Panc1 (cell line): Measurements from ENCODE around the gene PTPRR. TPM values are rescaled to one million over a fixed set of nuclear protein-coding genes. Genes with fewer than 3 reads are reported as not detected.

Experiments used
- ATAC-seq: fragments of 200-7000 bp; cut with Tn5 transposase; 2 replicates; pipeline ENCODE4 v1.9.1; 2020; ENCODE audit warnings: mild to moderate bottlenecking, moderate library complexity
- BruUV-seq: library from RNA; stranded (reverse); fragments of 400-500 nt; replicated peaks from 2 replicates; lab custom pipeline; 2021; lab: Mats Ljungman, UMichigan
- CTCF ChIA-PET: fragments of 300-600 bp; sonication (Branson Sonifier 250); formaldehyde crosslinking; loops from one replicate; lab custom pipeline; 2022; ENCODE audit warnings: antibody characterized with exemption; lab: Charles Lee
- POLR2A ChIA-PET: fragments of 300-600 bp; sonication (Branson Sonifier 250); formaldehyde crosslinking; loops from one replicate; lab custom pipeline; 2022; ENCODE audit warnings: antibody characterized with exemption; lab: Charles Lee
- DNase-seq: peaks from one replicate; pipeline ENCODE4 v3.0.0-alpha.2; 2010; ENCODE audit warnings: low read depth, low spot score
- H3K27ac ChIP-seq: 2 replicates; pipeline ENCODE4 v1.5.1; 2011; ENCODE audit warnings: mild to moderate bottlenecking, low read length, inconsistent platforms
- H3K27me3 ChIP-seq: fragments of 200-500 bp; sonication (Bioruptor generic); 2 replicates; pipeline ENCODE4 v1.6.0; 2014; ENCODE audit warnings: low read length, inconsistent platforms; ENCODE audit not compliant: control insufficient read depth, insufficient read depth
- H3K36me3 ChIP-seq: fragments of 200-500 bp; sonication (Bioruptor generic); 2 replicates; pipeline ENCODE4 v1.5.1; 2014; ENCODE audit warnings: inconsistent platforms, mild to moderate bottlenecking, low read length, moderate library complexity; ENCODE audit not compliant: control insufficient read depth, insufficient read depth
- H3K4me1 ChIP-seq: 2 replicates; pipeline ENCODE4 v1.5.1; 2011; ENCODE audit warnings: inconsistent platforms, mild to moderate bottlenecking, low read length, moderate library complexity; ENCODE audit not compliant: control insufficient read depth, insufficient read depth
- H3K4me3 ChIP-seq, 2 experiments: 2 replicates each; pipeline ENCODE4 v1.5.1; 2011 to 2012; ENCODE audit warnings: low read depth in 2 of 2, low read length in 2 of 2, mild to moderate bottlenecking in 2 of 2, inconsistent platforms in 1 of 2, moderate library complexity in 1 of 2
- H3K9me3 ChIP-seq: fragments of 200-500 bp; sonication (Bioruptor generic); 2 replicates; pipeline ENCODE4 v1.5.1; 2014; ENCODE audit warnings: low read depth, mild to moderate bottlenecking, inconsistent platforms, low read length, moderate library complexity; ENCODE audit not compliant: control insufficient read depth, insufficient read depth
- CTCF ChIP-seq: fragments of 450-650 bp; IDR thresholded peaks from 2 replicates; pipeline ENCODE4 v1.5.1; 2017; ENCODE audit warnings: mild to moderate bottlenecking
- POLR2AphosphoS5 ChIP-seq: IDR thresholded peaks from 2 replicates; pipeline ENCODE4 v1.6.1; 2012; ENCODE audit warnings: mild to moderate bottlenecking, low read depth, low read length, moderate library complexity
- REST ChIP-seq, 2 experiments: IDR thresholded peaks; 2 replicates each; pipeline ENCODE4 v1.6.1; 2011 to 2012; ENCODE audit warnings: low read depth in 2 of 2, control low read depth in 1 of 2, low read length in 1 of 2, mild to moderate bottlenecking in 1 of 2, moderate library complexity in 1 of 2; ENCODE audit not compliant: insufficient read depth in 1 of 2
- SIN3A ChIP-seq: IDR thresholded peaks from 2 replicates; pipeline ENCODE4 v1.6.1; 2012; ENCODE audit warnings: low read depth, mild to moderate bottlenecking, low read length, moderate library complexity, borderline replicate concordance; ENCODE audit not compliant: insufficient read depth
- TCF7L2 ChIP-seq: IDR thresholded peaks from 2 replicates; pipeline ENCODE4 v1.6.1; 2011; ENCODE audit warnings: mild to moderate bottlenecking, low read depth, low read length, inconsistent platforms
- in situ Hi-C: cut with HindIII; loops from 2 replicates; pipeline ENCODE4 v1.10.0; 2016; ENCODE audit warnings: low sequenced_read_pairs, low pct_unique_long_range_greater_than_20kb
- intact Hi-C: fragments of 100-400 bp; cut with micrococcal nuclease; formaldehyde crosslinking; loops from one replicate; pipeline ENCODE4 v1.10.0; 2022; ENCODE audit not compliant: unreplicated experiment
- total RNA-seq: library from RNA; stranded (reverse); gene quantifications from one replicate; pipeline ENCODE4 v1.2.1, GENCODE V29; 2021; ENCODE audit not compliant: unreplicated experiment

Gene PTPRR
- total RNA-seq, 1 experiment from 2014 or later, result not detected

DNA sequence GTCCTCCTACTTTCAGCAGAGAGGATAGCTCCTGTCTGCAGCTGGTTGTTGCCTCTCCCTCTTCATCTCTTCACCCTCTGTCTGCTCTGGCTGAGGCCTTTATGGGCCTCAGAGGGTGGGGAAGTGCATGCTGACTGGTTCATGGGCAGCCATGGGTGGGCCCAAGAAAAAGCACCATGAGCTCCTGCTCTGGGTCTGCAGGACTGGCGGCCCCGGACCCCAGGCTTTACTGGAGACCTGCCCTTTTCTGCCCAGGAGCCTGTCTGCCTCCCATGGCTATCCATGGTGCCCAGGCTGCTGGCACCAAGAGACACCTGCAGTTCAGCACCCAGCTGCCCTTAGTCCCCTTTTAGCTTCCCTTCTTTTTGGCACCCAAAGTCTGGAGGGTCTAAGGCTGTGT is 137.1 kb downstream of the PTPRR start:
- intact Hi-C loops, result no loop called here
- Histone ChIP-seq H3K27ac (no peak overlapping the region), H3K27me3 (no peaks in the 10 kb centered on the region), H3K4me1 (no peaks in the 10 kb centered on the region), H3K9me3 (no peaks in the 10 kb centered on the region), H3K4me3 (no peak overlapping the region), H3K36me3 (no peaks in the 10 kb centered on the region)
- no TSS peak for BruUV-seq
- no peak for ATAC-seq
- POLR2A ChIA-PET, result no interaction called here
- in situ Hi-C loops, result no loop called here
- no peak for TF ChIP-seq REST (IDR thresholded peaks at IDR 0.05; ENCODE audit: insufficient read depth in 1 of 2, low read depth in 2 of 2, low read length in 1 of 2)
- TF ChIP-seq POLR2AphosphoS5, result no peak
- TF ChIP-seq TCF7L2, result no peak
- TF ChIP-seq SIN3A, result no peak
- TF ChIP-seq CTCF, result no peak
- CTCF ChIA-PET, result no interaction called here
- no peak for DNase-seq

- DNase-seq (no peak), ATAC-seq (no peak)
- TF ChIP-seq TCF7L2 (no peak), CTCF (no peak), SIN3A (no peak)
- H3K4me1 ChIP-seq, result no peaks in the 10 kb centered on the region
- in situ Hi-C loops, result no loop called here
- no peak overlapping the region for H3K4me3 ChIP-seq
- no TSS peak for BruUV-seq
- H3K9me3 ChIP-seq, result no peaks in the 10 kb centered on the region
- no peaks in the 10 kb centered on the region for H3K36me3 ChIP-seq
- CTCF ChIA-PET, result no interaction called here
- intact Hi-C loops, result no loop called here
- POLR2A ChIA-PET, result no interaction called here
- H3K27ac ChIP-seq, result no peak overlapping the region
- H3K27me3 ChIP-seq, result no peaks in the 10 kb centered on the region
Observed at GRCh38 chr12:70779250-70779649, 141.3 kb downstream of the PTPRR start.
